Naive thymus-derived CD4-positive, alpha-beta T cell (primary cell): ENCODE data around the gene HTT. TPM values are rescaled to one million over a fixed set of nuclear protein-coding genes. Genes with fewer than 3 reads are reported as not detected.

Experiments used
- ATAC-seq: fragments of 150-1000 bp; cut with Tn5 transposase; 2 replicates; pipeline ENCODE4 v1.10.0; 2021; ENCODE audit warnings: mild to moderate bottlenecking, moderate library complexity
- CTCF ChIA-PET: fragments of 350-600 bp; sonication (Branson Sonifier 250); formaldehyde crosslinking; loops from one replicate; lab custom pipeline; 2021; ENCODE audit warnings: antibody characterized with exemption; lab: Charles Lee
- POLR2A ChIA-PET: fragments of 350-600 bp; sonication (Branson Sonifier 250); formaldehyde crosslinking; loops from one replicate; lab custom pipeline; 2021; ENCODE audit warnings: antibody characterized with exemption, inconsistent platforms; lab: Charles Lee
- DNase-seq, 9 donors: peaks; one replicate each; pipeline versions ENCODE4 v3.0.0 to v3.0.0-alpha.2; 2020 to 2022; ENCODE audit warnings: mixed read lengths in 1 of 9
- H3K27ac ChIP-seq: one replicate; pipeline ENCODE4 v1.7.0; 2013; ENCODE audit warnings: mild to moderate bottlenecking, low read depth, low read length, moderate library complexity
- H3K27me3 ChIP-seq, 2 donors: one replicate each; pipeline ENCODE4 v1.7.0; 2013; ENCODE audit warnings: low read length in 2 of 2, mild to moderate bottlenecking in 2 of 2, moderate library complexity in 2 of 2; ENCODE audit not compliant: control insufficient read depth in 2 of 2, insufficient read depth in 2 of 2
- H3K36me3 ChIP-seq, 3 experiments: 1 replicate in 2 of 3; 2 replicates in 1 of 3; pipeline ENCODE4 v1.7.0; 2013; ENCODE audit warnings: low read length in 3 of 3, mild to moderate bottlenecking in 3 of 3, moderate library complexity in 1 of 3; ENCODE audit not compliant: insufficient read depth in 3 of 3, control insufficient read depth in 2 of 3
- H3K4me1 ChIP-seq, 2 donors: one replicate each; pipeline ENCODE4 v1.7.0; 2013; ENCODE audit warnings: low read length in 2 of 2, mild to moderate bottlenecking in 2 of 2, moderate library complexity in 1 of 2; ENCODE audit not compliant: control insufficient read depth in 2 of 2, insufficient read depth in 2 of 2
- H3K4me3 ChIP-seq: 2 replicates; pipeline ENCODE4 v1.7.0; 2013; ENCODE audit warnings: mild to moderate bottlenecking, low read length
- H3K9me3 ChIP-seq, 3 experiments: 1 replicate in 2 of 3; 2 replicates in 1 of 3; pipeline ENCODE4 v1.7.0; 2013; ENCODE audit warnings: low read length in 3 of 3; ENCODE audit not compliant: control insufficient read depth in 2 of 3
- H3K27ac Mint-ChIP-seq, 9 donors: one replicate each; pipeline ENCODE4 v1.8.0; 2020 to 2022; ENCODE audit warnings: mixed read lengths in 9 of 9, mild to moderate bottlenecking in 8 of 9, moderate library complexity in 5 of 9, inconsistent platforms in 2 of 9
- H3K27me3 Mint-ChIP-seq, 5 donors: one replicate each; pipeline ENCODE4 v1.8.0; 2021 to 2022; ENCODE audit warnings: mixed read lengths in 5 of 5, mild to moderate bottlenecking in 1 of 5
- H3K36me3 Mint-ChIP-seq, 5 donors: one replicate each; pipeline ENCODE4 v1.8.0; 2020 to 2022; ENCODE audit warnings: mixed read lengths in 5 of 5, mild to moderate bottlenecking in 3 of 5, inconsistent platforms in 1 of 5
- H3K4me1 Mint-ChIP-seq, 7 donors: one replicate each; pipeline ENCODE4 v1.8.0; 2020 to 2022; ENCODE audit warnings: mixed read lengths in 7 of 7, mild to moderate bottlenecking in 3 of 7, inconsistent platforms in 1 of 7
- H3K4me3 Mint-ChIP-seq, 10 donors: one replicate each; pipeline ENCODE4 v1.8.0; 2020 to 2022; ENCODE audit warnings: mild to moderate bottlenecking in 10 of 10, mixed read lengths in 10 of 10, moderate library complexity in 6 of 10, inconsistent platforms in 2 of 10
- H3K9me3 Mint-ChIP-seq, 11 donors: one replicate each; pipeline ENCODE4 v1.8.0; 2020 to 2022; ENCODE audit warnings: mixed read lengths in 11 of 11, mild to moderate bottlenecking in 4 of 11, inconsistent platforms in 1 of 11, moderate library complexity in 1 of 11
- intact Hi-C, 2 donors: fragments of 100-400 bp; cut with micrococcal nuclease; formaldehyde crosslinking; loops; one replicate each; pipeline ENCODE4 v1.15.1; 2023
- polyA plus RNA-seq, 2 donors: library from polyadenylated mRNA; unstranded; fragments of 300-500 nt; fragmentation: Illumina TruSeq; gene quantifications; one replicate each; pipeline ENCODE4 v1.2.3, GENCODE V29; 2021
- total RNA-seq, 6 experiments: library from RNA in 5 of 6; stranded (reverse) in 5 of 6; gene quantifications; 1 replicate in 5 of 6; 2 replicates in 1 of 6; pipeline ENCODE4 v1.2.3 and lab custom pipeline; 2021 to 2026

HTT gene
- total and polyA plus RNA-seq, 7 experiments from 2014 or later = 2.4 to 115 (median 71.6) TPM

GRCh38 chr4:3235030-3235345 lies 160.5 kb downstream of the HTT start:
- Histone ChIP-seq H3K4me1 (no peaks in the 10 kb centered on the region), H3K27ac (no peak overlapping the region), H3K36me3 (peaks cover 6 to 97% (median 10%) of the 10 kb centered on the region in 3 experiments), H3K27me3 (no peaks in the 10 kb centered on the region), H3K4me3 (no peak overlapping the region), H3K9me3 (no peaks in the 10 kb centered on the region)
- CTCF ChIA-PET = no interaction called here
- POLR2A ChIA-PET = interaction anchor here (0.6 kb wide), 1 partner anchor 33 kb away, joined by 3 read pairs; no protein-coding TSS in a partner anchor
- Mint-ChIP-seq H3K36me3 (peaks cover 10 to 47% (median 17%) of the 10 kb centered on the region in 5 donors), H3K4me1 (no peaks in the 10 kb centered on the region), H3K27me3 (no peaks in the 10 kb centered on the region), H3K9me3 (peaks cover 0 to 1% (median 0%) of the 10 kb centered on the region in 11 donors), H3K27ac (no peak overlapping the region), H3K4me3 (no peak overlapping the region)
- DNase-seq = no peak
- ATAC-seq = no peak
- intact Hi-C loops = no loop called here

- ChIA-PET CTCF (no interaction called here), POLR2A (no interaction called here)
- H3K9me3 Mint-ChIP-seq = peaks cover 0 to 1% (median 0%) of the 10 kb centered on the region in 11 donors
- intact Hi-C loops = no loop called here
- no peak overlapping the region for H3K4me3 ChIP-seq
- no peak for ATAC-seq
- no peak overlapping the region for H3K27ac ChIP-seq
- H3K4me1 ChIP-seq = no peaks in the 10 kb centered on the region
- H3K4me3 Mint-ChIP-seq = no peak overlapping the region
- no peak overlapping the region for H3K27ac Mint-ChIP-seq
- H3K9me3 ChIP-seq = no peaks in the 10 kb centered on the region
- H3K4me1 Mint-ChIP-seq = peaks cover 0 to 1% (median 0%) of the 10 kb centered on the region in 7 donors
- no peaks in the 10 kb centered on the region for H3K27me3 Mint-ChIP-seq
- H3K36me3 ChIP-seq = peaks cover 2 to 97% (median 9%) of the 10 kb centered on the region in 3 experiments
- H3K36me3 Mint-ChIP-seq = peaks cover 10 to 42% (median 13%) of the 10 kb centered on the region in 5 donors
- no peak for DNase-seq
- no peaks in the 10 kb centered on the region for H3K27me3 ChIP-seq
These were observed 161.1 kb downstream of the HTT start for GRCh38 chr4:3235581-3235980.

GRCh38 chr4:3236326-3236878 lies 161.9 kb downstream of the HTT start:
- Histone ChIP-seq H3K4me1 (no peaks in the 10 kb centered on the region), H3K27me3 (no peaks in the 10 kb centered on the region), H3K36me3 (peaks cover 0 to 97% (median 9%) of the 10 kb centered on the region in 3 experiments), H3K4me3 (no peak overlapping the region), H3K27ac (no peak overlapping the region), H3K9me3 (no peaks in the 10 kb centered on the region)
- ChIA-PET POLR2A (no interaction called here), CTCF (no interaction called here)
- peaks cover 0 to 1% (median 0%) of the 10 kb centered on the region in 11 donors for H3K9me3 Mint-ChIP-seq
- H3K4me3 Mint-ChIP-seq = no peak overlapping the region
- intact Hi-C loops = no loop called here
- DNase-seq (no peak), ATAC-seq (no peak)
- no peaks in the 10 kb centered on the region for H3K27me3 Mint-ChIP-seq
- H3K27ac Mint-ChIP-seq = no peak overlapping the region
- peaks cover 0 to 2% (median 0%) of the 10 kb centered on the region in 7 donors for H3K4me1 Mint-ChIP-seq
- peaks cover 9 to 36% (median 13%) of the 10 kb centered on the region in 5 donors for H3K36me3 Mint-ChIP-seq

DNA sequence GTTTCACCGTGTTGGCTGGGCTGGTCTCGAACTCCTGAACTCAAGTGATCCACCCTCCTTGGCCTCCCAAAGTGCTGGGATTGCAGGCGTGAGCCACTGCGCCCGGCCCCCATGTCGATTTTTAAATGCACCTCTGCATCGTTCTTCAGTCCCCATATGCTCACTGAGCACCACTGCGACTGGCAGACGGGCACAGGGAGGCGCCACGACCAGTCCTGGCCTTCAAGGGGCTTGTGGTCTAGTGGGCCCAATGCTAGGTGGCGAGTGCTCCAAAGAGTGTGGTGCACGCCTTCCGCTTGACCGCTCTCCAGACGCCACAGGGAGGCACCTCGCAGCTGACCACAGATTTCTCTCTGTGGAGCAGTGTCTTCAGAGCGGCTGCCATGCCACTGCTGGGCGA lies 162.8 kb downstream of the HTT start:
- Histone ChIP-seq H3K9me3 (no peaks in the 10 kb centered on the region), H3K36me3 (peaks cover 0 to 93% (median 4%) of the 10 kb centered on the region in 3 experiments), H3K4me3 (no peak overlapping the region), H3K27ac (no peak overlapping the region), H3K4me1 (no peaks in the 10 kb centered on the region), H3K27me3 (no peaks in the 10 kb centered on the region)
- no peaks in the 10 kb centered on the region for H3K27me3 Mint-ChIP-seq
- no peak for ATAC-seq
- DNase-seq = no peak
- peaks cover 0 to 3% (median 2%) of the 10 kb centered on the region in 7 donors for H3K4me1 Mint-ChIP-seq
- peaks cover 0 to 1% (median 0%) of the 10 kb centered on the region in 11 donors for H3K9me3 Mint-ChIP-seq
- peaks cover 4 to 31% (median 11%) of the 10 kb centered on the region in 5 donors for H3K36me3 Mint-ChIP-seq
- ChIA-PET POLR2A (no interaction called here), CTCF (no interaction called here)
- no peak overlapping the region for H3K27ac Mint-ChIP-seq
- intact Hi-C loops = no loop called here
- no peak overlapping the region for H3K4me3 Mint-ChIP-seq

GRCh38 chr4:3237712-3238560 lies 163.5 kb downstream of the HTT start:
- H3K36me3 Mint-ChIP-seq = peaks cover 0 to 27% (median 10%) of the 10 kb centered on the region in 5 donors
- peak overlapping the region in 2 of 9 donors; percentile 60 to 73 for H3K27ac Mint-ChIP-seq
- ChIA-PET POLR2A (no interaction called here), CTCF (no interaction called here)
- H3K9me3 Mint-ChIP-seq = peaks cover 0 to 2% (median 0%) of the 10 kb centered on the region in 11 donors
- peaks cover 1 to 2% of the 10 kb centered on the region in 2 donors for H3K4me1 ChIP-seq
- no peak overlapping the region for H3K4me3 ChIP-seq
- H3K27ac ChIP-seq = no peak overlapping the region
- ATAC-seq = no peak
- no peaks in the 10 kb centered on the region for H3K27me3 Mint-ChIP-seq
- H3K27me3 ChIP-seq = no peaks in the 10 kb centered on the region
- DNase-seq = no peak
- H3K4me3 Mint-ChIP-seq = no peak overlapping the region
- peaks cover 0 to 87% (median 4%) of the 10 kb centered on the region in 3 experiments for H3K36me3 ChIP-seq
- peaks cover 0 to 10% (median 8%) of the 10 kb centered on the region in 7 donors for H3K4me1 Mint-ChIP-seq
- H3K9me3 ChIP-seq = no peaks in the 10 kb centered on the region
- intact Hi-C loops = no loop called here

DNA sequence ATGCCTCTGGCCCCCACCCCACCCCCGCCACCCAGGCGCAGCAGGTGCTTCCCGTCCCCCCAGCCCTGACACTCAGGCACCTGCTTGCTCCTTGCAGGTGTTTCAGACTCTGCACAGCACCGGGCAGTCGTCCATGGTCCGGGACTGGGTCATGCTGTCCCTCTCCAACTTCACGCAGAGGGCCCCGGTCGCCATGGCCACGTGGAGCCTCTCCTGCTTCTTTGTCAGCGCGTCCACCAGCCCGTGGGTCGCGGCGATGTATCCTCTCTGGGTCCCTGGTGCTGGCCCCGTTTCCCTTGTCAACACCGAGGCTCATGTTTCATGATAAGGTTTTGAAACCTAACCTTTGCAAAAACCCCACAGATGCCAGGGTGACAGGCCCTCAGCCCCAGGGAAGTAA lies 164.2 kb downstream of the HTT start:
- no peak for DNase-seq
- Histone ChIP-seq H3K4me3 (no peak overlapping the region), H3K4me1 (peaks cover 3 to 4% of the 10 kb centered on the region in 2 donors), H3K9me3 (no peaks in the 10 kb centered on the region), H3K27me3 (no peaks in the 10 kb centered on the region), H3K36me3 (peaks cover 0 to 79% (median 4%) of the 10 kb centered on the region in 3 experiments), H3K27ac (no peak overlapping the region)
- intact Hi-C loops = no loop called here
- Mint-ChIP-seq H3K27ac (no peak overlapping the region), H3K4me3 (no peak overlapping the region), H3K36me3 (peaks cover 0 to 24% (median 7%) of the 10 kb centered on the region in 5 donors), H3K4me1 (peaks cover 2 to 18% (median 15%) of the 10 kb centered on the region in 7 donors), H3K9me3 (peaks cover 0 to 2% (median 0%) of the 10 kb centered on the region in 11 donors), H3K27me3 (no peaks in the 10 kb centered on the region)
- no peak for ATAC-seq
- CTCF ChIA-PET = no interaction called here
- POLR2A ChIA-PET = no interaction called here
